CD4-positive, alpha-beta T cell treated with Interleukin-4 for 4 hours (primary cell): ENCODE data around the gene KRTAP2-4.
"Not testable (repeated sequence)": the region's sequence is repeated elsewhere in the genome, so short reads cannot be mapped to it uniquely, and the experiment has no call there.

ENCODE experiments used
- DNase-seq: peaks from one replicate; pipeline ENCODE4 v3.0.0-alpha.2; 2020

Gene KRTAP2-4, protein sequence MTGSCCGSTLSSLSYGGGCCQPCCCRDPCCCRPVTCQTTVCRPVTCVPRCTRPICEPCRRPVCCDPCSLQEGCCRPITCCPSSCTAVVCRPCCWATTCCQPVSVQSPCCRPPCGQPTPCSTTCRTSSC

DNA sequence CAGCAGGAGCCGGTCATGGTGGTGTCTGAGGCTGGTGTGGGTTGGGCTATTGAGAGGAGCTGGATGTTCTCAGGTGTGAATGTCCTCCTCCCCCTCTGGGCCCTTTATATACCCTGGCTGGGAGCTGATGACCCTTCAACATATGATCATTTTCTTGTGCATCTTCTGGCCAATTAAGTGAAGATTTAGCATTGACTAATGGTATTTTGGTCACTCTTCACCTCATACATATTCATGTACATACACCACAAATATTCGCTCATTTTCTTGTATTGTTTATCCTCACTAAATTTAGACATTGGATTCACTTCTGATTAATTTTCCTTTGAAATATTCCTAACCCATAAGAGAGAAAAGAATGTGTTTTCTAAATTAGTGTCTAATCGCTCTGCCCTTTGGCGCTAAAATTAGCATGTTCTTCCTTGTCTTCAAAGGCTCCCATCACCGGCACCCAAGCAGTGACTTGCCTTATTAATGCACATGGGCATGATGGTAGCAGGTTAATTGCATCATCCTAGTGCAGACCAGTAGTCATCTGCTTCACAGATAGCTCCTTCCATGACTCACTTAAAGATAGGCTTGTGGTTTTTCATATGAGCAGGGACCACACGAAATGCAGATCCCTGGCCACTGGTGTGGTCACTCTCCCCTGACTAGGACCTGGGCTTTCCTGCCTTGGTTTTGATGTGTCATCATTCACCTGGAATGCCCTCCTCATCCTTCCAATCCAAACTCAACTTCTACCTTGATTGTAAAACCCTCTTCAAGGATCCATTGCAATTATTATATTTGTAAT is at the start of gene KRTAP2-4:
Gene KRTAP2-4, minus strand, starts transcription at position 51 of the 796 bp plus-strand sequence. Its CDS starts 34 bp downstream, at position 17.
- DNase-seq: no peak

DNA sequence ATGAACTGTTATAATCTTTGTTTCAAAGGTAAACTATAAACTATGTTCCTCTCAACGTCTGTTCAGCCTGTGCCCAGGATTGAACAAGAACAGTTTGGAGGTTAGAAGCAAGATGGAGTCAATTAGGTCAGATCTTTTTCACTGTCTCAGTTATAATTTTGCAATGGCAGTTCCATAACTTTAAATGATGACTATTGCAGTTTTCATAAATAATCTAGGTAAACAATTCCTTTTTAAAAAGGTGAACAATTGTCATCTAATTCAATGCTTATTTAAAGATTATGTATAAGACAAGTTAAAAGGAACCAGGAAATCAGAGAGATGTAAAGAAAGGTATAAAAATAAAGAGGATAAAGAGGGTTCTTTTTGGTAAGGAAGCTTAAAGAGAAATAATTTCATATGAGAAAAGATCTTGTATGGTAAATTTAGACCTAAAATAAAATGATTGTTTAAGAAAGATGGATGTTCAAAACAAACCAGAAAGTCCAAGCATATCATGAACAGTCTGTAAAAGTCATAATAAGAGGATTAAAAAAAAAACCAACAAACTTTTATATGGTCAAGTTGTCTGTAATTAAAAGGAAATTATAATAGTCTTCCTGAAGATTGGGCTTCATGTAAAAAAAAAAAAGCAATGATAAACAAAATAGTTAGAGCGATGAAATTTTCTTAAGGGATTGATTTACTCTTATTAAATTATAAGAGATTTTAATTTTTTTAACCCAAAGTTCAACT is 45.6 kb upstream of the KRTAP2-4 start:
- no peak for DNase-seq

GRCh38 chr17:41108728-41109386 is 43.2 kb upstream of the KRTAP2-4 start:
- DNase-seq: not testable (repeated sequence)

DNA sequence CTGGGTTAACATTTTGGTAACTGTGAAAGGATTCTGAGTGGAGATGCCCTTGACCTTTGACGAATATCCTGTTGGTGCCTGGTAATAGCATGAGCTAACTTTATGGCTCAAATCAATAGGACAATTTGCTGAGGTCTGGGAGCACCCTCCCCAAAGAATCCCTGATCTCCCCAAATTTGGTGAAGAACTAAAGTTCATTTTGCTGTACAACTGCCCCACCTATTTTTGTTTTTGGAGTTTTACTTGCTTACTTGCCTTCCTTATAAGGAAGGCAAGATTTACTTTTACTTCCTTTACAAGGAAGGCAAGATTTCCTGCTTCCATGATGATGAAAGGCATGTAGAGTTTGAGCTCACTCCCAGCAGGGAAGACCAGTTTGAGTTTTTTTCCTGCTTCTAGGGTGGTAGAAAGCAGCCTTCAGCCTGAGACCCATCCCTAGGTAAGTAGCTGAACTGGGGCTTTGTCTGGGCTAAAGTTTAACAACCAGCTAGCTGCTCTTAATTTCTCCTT is 42.3 kb upstream of the KRTAP2-4 start:
- no peak for DNase-seq

- not testable (repeated sequence) for DNase-seq
Observed at GRCh38 chr17:41105347-41105746, 39.7 kb upstream of the KRTAP2-4 start, which contains the start of gene KRTAP4-9. Gene KRTAP4-9, plus strand, starts transcription at chr17:41105389. Its CDS starts 0 bp downstream, at chr17:41105389.

DNA sequence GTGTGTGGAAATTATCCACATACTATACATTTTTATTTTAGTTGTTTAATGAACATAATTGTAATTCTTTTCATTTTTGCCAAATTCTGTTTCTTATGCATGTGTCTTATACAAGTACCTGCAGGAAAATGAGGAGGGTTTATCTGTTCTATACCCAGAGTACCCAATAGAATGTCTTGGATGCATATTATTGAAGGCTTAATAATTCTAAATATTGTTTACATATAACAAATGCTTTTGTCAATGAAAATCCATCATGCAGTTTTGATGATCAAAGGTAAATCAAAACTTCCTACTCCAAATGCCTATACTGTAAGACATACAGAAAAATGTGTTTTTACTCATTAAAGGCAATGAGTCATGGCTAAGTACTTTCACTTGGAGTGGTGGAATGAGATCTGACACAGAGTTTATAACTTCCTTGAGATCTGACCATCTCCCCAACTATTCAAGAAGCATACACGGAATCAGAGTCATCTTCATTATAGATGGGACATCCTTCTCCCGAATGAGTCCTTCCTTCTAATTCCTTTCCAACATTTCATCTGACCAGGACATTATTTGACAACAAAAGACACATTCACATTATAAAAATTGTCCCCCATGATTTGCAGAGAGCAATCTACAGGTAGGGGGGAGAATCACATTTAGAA is 38.8 kb upstream of the KRTAP2-4 start:
- DNase-seq: not testable (repeated sequence)

DNA sequence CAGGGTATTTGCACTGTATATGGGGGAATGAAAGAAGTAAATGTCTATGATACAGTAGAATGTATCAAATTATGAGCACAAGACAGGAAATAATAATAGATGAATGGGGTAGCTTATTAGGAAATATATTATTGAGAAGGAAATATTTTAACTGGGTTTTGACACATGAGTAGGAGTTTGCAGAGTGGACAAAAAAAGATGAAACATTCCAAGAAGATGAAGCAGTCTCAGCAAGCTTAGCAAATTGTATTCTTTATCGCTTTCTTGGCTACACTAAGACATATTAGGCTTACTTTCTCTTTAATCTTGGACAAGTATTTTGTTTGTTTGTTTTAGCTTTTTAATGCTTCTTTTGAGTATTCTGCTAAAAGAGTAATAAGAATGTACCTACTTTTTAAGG is 38.2 kb upstream of the KRTAP2-4 start:
- no peak for DNase-seq

DNA sequence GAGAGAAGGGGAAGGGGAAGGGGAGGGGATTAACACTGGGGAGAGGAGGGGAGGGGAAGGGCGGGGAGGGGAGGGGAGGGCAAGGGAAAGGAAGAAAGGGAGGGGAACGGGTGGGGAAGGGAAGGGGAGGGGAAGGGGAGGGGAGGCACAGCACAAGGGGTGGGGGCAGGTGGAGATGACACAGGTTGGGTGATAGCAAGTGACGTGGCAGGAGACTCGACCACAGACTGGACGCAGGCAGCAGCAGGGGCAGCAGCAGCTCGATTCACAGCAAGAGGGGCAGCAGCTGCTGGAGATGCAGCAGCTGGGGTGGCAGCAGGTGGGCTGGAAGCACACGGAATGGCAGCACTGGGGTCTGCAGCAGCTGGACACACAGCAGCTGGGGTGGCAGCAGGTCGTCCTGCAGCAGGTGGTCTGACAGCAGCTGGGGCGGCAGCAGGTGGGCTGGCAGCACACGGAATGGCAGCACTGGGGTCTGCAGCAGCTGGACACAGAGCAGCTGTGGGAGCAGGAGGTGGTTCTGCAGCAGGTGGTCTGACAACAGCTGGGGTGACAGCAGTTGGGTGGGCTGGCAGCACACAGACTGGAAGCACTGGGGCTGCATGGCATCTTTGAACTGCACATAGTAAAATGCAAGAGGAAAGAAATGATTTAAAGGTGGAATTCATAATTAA is 36.0 kb upstream of the KRTAP2-4 start, which contains the start of gene KRTAP4-16:
Gene KRTAP4-16, minus strand, starts transcription at position 624 of the 674 bp plus-strand sequence. Its CDS starts 0 bp downstream, at position 624.
- DNase-seq: no peak

DNA sequence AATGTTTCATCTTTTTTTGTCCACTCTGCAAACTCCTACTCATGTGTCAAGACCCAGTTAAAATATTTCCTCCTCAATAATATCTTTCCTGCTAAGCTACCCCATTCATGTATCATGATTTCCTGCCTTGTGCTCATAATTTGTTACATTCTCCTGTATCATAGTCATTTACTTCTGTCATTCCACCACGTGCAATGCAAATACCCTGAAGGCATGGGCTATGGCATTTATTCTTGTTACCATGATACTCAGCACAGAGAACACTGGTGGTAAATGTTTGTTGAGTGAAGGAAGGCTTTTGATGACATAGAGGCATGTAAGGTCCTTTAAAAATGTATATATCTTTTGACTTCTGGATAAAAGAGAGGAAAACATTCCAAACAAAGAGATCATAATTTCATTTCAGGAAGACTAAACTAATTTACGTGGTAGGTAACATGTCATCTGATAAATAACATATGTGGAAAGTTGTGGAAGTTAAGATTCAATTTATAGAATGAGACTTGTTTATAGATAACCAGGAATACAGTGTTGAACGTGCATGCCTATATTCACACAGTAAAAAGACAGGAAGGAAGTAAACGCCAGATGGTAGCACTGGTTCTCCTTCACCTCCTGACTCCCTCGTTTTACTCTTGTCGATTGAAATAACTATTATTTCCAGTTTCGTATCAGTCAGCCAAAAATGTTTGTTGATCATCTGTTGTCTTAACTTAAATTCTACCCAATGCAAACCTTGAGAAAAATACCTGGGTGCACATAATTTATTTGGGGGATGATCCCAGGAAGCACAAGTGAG is 34.2 kb upstream of the KRTAP2-4 start:
- DNase-seq: not testable (repeated sequence)

- no peak for DNase-seq
Observed at GRCh38 chr17:41098481-41098880, 32.8 kb upstream of the KRTAP2-4 start.

DNA sequence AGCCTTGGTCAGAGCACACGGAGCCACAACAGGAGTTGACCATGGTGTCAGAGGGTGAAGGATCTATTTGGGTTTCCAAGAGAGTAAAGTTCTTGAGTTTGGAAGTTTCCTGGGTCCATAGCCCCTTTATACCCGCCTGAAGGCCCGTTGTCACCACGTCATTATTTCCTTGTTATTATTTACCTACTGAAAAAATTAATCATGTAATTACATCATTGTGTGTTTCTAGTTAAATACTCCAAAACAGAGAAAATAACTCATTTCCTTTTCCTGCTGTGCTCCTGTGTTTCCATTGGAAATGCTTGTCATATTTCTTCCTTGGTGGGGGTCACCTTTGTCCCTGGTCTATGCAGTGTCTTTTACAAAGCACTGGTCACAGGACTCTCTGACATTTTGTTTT is 32.4 kb upstream of the KRTAP2-4 start, which contains the start of gene KRTAP4-8:
Gene KRTAP4-8, minus strand, starts transcription at position 101 of the 400 bp plus-strand sequence. Its CDS starts 58 bp downstream, at position 43.
- DNase-seq: no peak

DNA sequence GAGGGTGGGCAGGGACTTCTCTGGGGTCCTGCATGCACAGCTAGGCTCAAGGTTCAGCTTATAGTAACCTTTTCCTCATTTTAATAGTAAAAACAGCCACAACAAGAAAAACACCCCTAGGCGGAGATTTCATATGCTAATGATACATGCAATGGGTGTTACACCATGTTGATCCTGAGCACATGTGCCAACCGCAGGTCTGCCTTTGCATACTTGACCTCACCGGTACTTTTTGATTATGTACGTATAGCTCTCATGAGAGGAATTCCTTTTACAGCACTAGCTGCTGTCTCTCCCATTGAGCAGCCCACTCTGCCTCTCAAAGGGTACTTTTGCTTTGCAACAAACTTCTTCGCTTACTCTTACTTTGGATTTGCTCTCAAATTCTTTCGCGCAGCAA is 30.4 kb upstream of the KRTAP2-4 start:
- DNase-seq: no peak

DNA sequence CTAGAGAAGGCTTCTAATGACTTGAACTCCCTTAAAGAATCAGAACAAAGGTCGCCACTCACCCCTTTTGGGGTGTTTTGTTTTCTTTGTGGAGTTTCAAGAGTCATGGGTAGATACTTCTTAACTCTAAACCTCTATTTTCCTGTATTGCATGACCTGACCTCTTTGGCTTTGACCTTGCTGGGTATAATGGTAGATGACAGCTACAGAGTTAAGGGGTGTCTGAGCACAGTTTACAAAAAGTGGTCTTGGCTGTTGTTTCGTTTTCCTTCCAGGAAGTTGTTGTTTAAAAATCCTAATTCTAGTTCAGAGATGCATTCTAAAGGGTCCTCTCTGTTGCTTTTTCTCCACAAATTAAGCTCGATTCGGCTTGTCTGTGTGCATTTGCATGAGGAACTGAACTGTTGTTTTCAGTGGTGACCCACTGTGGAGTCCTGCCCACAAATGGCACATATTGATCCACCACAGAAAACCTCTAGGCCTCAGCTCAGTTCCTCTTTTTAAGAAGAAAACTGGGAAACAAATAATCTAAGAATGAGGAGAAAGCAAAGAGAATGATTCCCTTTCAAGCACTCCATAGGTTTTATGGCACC is 23.2 kb upstream of the KRTAP2-4 start:
- not testable (repeated sequence) for DNase-seq

- not testable (repeated sequence) for DNase-seq
Observed at GRCh38 chr17:41084100-41084856, 18.6 kb upstream of the KRTAP2-4 start, which contains the start of gene KRTAP4-7. Gene KRTAP4-7, plus strand, starts transcription at chr17:41084150. Its CDS starts 57 bp downstream, at chr17:41084207.

DNA sequence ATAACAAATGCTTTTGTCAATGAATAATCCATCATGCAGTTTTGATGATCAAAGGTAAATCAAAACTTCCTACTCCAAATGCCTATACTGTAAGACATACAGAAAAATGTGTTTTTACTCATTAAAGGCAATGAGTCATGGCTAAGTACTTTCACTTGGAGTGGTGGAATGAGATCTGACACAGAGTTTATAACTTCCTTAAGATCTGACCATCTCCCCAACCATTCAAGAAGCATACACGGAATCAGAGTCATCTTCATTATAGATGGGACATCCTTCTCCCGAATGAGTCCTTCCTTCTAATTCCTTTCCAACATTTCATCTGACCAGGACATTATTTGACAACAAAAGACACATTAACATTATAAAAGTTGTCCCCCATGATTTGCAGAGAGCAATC is 17.7 kb upstream of the KRTAP2-4 start:
- DNase-seq: not testable (repeated sequence)

DNA sequence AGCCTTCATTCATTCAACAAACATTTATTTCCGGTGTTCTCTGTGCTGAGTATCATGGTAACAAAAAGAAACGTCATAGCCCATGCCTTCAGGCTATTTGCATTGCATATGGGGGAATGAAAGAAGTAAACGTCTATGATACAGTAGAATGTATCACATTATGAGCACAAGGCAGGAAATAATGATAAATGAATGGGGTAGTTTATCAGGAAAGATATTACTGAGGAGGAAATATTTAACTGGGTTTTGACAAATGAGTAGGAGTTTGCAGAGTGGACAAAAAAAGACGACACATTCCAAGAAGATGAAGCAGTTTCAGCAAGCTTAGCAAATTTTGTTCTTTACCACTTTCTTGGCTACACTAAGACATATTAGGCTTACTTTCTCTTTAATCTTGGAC is 16.9 kb upstream of the KRTAP2-4 start:
- no peak for DNase-seq

GRCh38 chr17:41076788-41077187 is 11.1 kb upstream of the KRTAP2-4 start:
- no peak for DNase-seq

- DNase-seq: no peak
Observed at GRCh38 chr17:41073676-41074075, 8.0 kb upstream of the KRTAP2-4 start.
